Colonic mucosa (tissue), 4 donors: ENCODE measurements around the gene SCTR. TPM values are rescaled to one million over a fixed set of nuclear protein-coding genes. Genes with fewer than 3 reads are reported as not detected.

ENCODE experiments used
- DNase-seq: peaks from one replicate; pipeline ENCODE4 v3.0.0-alpha.2; 2020
- H3K27ac ChIP-seq: fragments of 200-600 bp; one replicate; pipeline ENCODE4 v1.8.0; 2021
- H3K27me3 ChIP-seq: fragments of 200-600 bp; one replicate; pipeline ENCODE4 v1.8.0; 2021
- H3K36me3 ChIP-seq: fragments of 200-600 bp; one replicate; pipeline ENCODE4 v1.8.0; 2021
- H3K4me1 ChIP-seq: fragments of 200-600 bp; one replicate; pipeline ENCODE4 v1.8.0; 2021; ENCODE audit warnings: mild to moderate bottlenecking
- H3K4me3 ChIP-seq: fragments of 200-600 bp; one replicate; pipeline ENCODE4 v1.8.0; 2021
- H3K9ac ChIP-seq, 2 donors: one replicate each; pipeline ENCODE4 v1.7.0; 2013; ENCODE audit warnings: control low read depth in 2 of 2, low read depth in 2 of 2, low read length in 2 of 2
- H3K9me3 ChIP-seq: fragments of 200-600 bp; one replicate; pipeline ENCODE4 v1.8.0; 2021
- CTCF ChIP-seq: fragments of 200-600 bp; IDR thresholded peaks from one replicate; pipeline ENCODE4 v1.8.0; 2022; ENCODE audit warnings: antibody characterized with exemption, mild to moderate bottlenecking
- intact Hi-C: fragments of 100-400 bp; cut with DNase I; formaldehyde crosslinking; loops from one replicate; pipeline ENCODE4 v1.14.1; 2022
- total RNA-seq, 2 donors: library from RNA; stranded (reverse); fragmentation: NEBNext Ultra II Directional in 1 of 2; extraction: Animal tissue kit (Norgen Biotek cat#: 25700) in 1 of 2; gene quantifications; one replicate each; pipeline ENCODE4 v1.2.1, GENCODE V29; 2021
- donor health status: healthy.
- donor health status: DM: no; HTN: no; CAD: no.
- donor health status: DM: no; HTN: no; CAD: no.

Gene SCTR
- total RNA-seq, 2 donors from 2014 or later: 0.25 to 0.27 TPM

GRCh38 chr2:119423811-119424210 is 100.5 kb downstream of the SCTR start:
- intact Hi-C loops: loop anchor here (5.0 kb wide), 1 partner anchor 53 kb away; no protein-coding TSS in a partner anchor
- no peak overlapping the region for H3K4me3 ChIP-seq
- H3K27ac ChIP-seq: no peak overlapping the region
- no peak overlapping the region for H3K9ac ChIP-seq
- H3K27me3 ChIP-seq: no peaks in the 10 kb centered on the region
- no peaks in the 10 kb centered on the region for H3K36me3 ChIP-seq
- TF ChIP-seq CTCF: no peak
- no peak for DNase-seq
- no peaks in the 10 kb centered on the region for H3K9me3 ChIP-seq
- H3K4me1 ChIP-seq: no peaks in the 10 kb centered on the region

GRCh38 chr2:119423108-119423444 is 101.2 kb downstream of the SCTR start:
- TF ChIP-seq CTCF: no peak
- no peak overlapping the region for H3K9ac ChIP-seq
- no peaks in the 10 kb centered on the region for H3K27me3 ChIP-seq
- H3K9me3 ChIP-seq: no peaks in the 10 kb centered on the region
- H3K36me3 ChIP-seq: no peaks in the 10 kb centered on the region
- no peak overlapping the region for H3K4me3 ChIP-seq
- DNase-seq: no peak
- intact Hi-C loops: loop anchor here (5.0 kb wide), 1 partner anchor 54 kb away; no protein-coding TSS in a partner anchor
- H3K4me1 ChIP-seq: no peaks in the 10 kb centered on the region
- no peak overlapping the region for H3K27ac ChIP-seq

- intact Hi-C loops: loop anchor here (5.0 kb wide), 1 partner anchor 55 kb away; no protein-coding TSS in a partner anchor
- no peaks in the 10 kb centered on the region for H3K36me3 ChIP-seq
- no peak overlapping the region for H3K9ac ChIP-seq
- no peaks in the 10 kb centered on the region for H3K27me3 ChIP-seq
- DNase-seq: no peak
- H3K4me3 ChIP-seq: no peak overlapping the region
- no peak overlapping the region for H3K27ac ChIP-seq
- H3K4me1 ChIP-seq: no peaks in the 10 kb centered on the region
- no peak for TF ChIP-seq CTCF
- H3K9me3 ChIP-seq: no peaks in the 10 kb centered on the region
Observed at GRCh38 chr2:119422360-119423107, 101.7 kb downstream of the SCTR start.

- DNase-seq: no peak
- intact Hi-C loops: loop anchor here (5.0 kb wide), 1 partner anchor 56 kb away; no protein-coding TSS in a partner anchor
- no peak overlapping the region for H3K9ac ChIP-seq
- H3K36me3 ChIP-seq: no peaks in the 10 kb centered on the region
- no peak overlapping the region for H3K27ac ChIP-seq
- no peak for TF ChIP-seq CTCF
- H3K27me3 ChIP-seq: no peaks in the 10 kb centered on the region
- H3K9me3 ChIP-seq: no peaks in the 10 kb centered on the region
- no peak overlapping the region for H3K4me3 ChIP-seq
- H3K4me1 ChIP-seq: no peaks in the 10 kb centered on the region
Observed at GRCh38 chr2:119421741-119422140, 102.5 kb downstream of the SCTR start.

- H3K36me3 ChIP-seq: no peaks in the 10 kb centered on the region
- DNase-seq: no peak
- H3K4me3 ChIP-seq: no peak overlapping the region
- H3K9me3 ChIP-seq: no peaks in the 10 kb centered on the region
- H3K27ac ChIP-seq: no peak overlapping the region
- TF ChIP-seq CTCF: no peak
- H3K4me1 ChIP-seq: no peaks in the 10 kb centered on the region
- H3K27me3 ChIP-seq: no peaks in the 10 kb centered on the region
- H3K9ac ChIP-seq: no peak overlapping the region
- intact Hi-C loops: loop anchor here (5.0 kb wide), 1 partner anchor 56 kb away; no protein-coding TSS in a partner anchor
Observed at GRCh38 chr2:119421304-119421703, 103.0 kb downstream of the SCTR start.
